Stimulated activated CD8-positive, alpha-beta memory T cell treated with anti-CD3 and anti-CD28 coated beads, Interleukin-2, amount 100 ng/mL, for 1 hour (primary cell): ENCODE measurements around the gene ZXDA.

Experiments
- DNase-seq, 2 donors: peaks; one replicate each; pipeline ENCODE4 v3.0.0-alpha.2; 2020; ENCODE audit warnings: low read depth in 2 of 2

ZXDA gene

DNA sequence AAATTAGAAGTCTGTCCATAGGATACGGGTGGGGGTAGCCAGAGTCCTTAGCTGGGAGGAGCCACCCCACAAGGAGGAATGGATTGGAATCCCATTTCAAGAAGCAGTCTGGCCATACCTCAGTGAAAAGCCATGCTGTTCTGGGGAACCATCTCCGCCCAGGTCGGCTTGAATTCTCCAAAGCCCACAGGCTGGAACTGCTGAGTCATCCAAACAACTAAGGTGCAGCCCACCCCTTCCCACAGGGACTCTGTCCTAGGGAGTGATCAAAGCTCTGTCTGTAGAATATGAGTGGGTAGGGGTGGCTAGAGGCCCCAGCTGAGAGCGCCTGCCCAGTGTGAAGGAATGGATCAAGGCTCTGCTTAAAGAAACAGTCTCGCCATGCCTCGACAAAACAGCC, 38.8 kb downstream of the ZXDA start:
- DNase-seq, result no peak
